Islet of Langerhans (tissue), 1 donor: ENCODE data around the gene PHLDB3.
"Not testable (repeated sequence)": the region's sequence is repeated elsewhere in the genome, so short reads cannot be mapped to it uniquely, and the experiment has no call there.

Source experiments
- FAIRE-seq: peaks from one replicate; lab custom pipeline; 2011; peaks lifted over from hg19 to GRCh38; lab: Jason Lieb, UNC

The PHLDB3 gene

DNA sequence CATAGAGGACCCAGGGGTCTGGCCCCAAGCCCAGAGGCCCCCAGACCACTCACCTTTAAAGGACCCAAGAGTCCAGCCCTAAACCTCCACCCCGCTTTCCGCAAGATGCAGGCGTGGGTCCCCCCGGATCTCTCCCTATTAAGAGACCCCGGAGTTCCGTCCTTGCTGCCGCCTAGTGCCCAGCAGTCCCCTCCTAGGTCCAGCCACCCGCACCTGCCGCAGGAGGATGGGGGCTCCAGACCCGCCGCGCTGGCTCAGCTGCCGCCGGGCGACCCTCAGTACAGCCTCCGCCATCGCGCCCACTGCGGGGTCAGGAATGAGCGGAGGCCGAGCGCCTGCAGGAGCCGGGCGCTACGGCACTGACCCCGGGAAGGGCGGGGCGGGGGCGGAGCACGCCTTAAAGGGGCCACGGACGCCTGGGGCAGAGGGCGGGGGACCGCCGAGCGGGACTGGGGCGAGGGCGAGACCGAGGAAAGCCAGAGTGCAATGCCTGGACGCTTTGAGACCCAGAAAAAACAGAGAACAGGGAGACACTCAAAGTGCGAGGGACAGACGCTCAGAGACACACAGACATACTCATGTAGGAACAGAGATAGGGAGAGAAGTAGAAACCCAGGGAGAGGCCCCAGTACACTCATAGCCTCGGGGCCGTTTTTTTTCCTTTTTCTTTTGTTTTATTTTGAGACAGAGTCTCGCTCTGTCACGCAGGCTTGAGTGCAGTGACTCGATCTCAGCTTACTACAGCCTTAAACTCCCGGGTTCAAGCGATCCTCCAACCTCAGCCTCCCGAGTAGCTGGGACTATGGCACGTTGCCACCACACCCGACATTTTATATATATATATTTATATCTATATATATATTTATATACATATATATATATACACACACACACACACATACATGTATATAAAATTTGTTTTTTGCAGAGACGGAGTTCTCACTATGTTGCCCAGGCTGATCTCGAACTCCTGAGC lies 22.6 kb upstream of the PHLDB3 start, which contains the start of gene ETHE1:
ETHE1 (minus strand) TSS at position 318 of the 976 bp plus-strand sequence; CDS start at position 294, 24 bp downstream.
- FAIRE-seq, result no peak

GRCh38 chr19:43525836-43526771 lies 21.6 kb upstream of the PHLDB3 start:
- FAIRE-seq, result no peak

DNA sequence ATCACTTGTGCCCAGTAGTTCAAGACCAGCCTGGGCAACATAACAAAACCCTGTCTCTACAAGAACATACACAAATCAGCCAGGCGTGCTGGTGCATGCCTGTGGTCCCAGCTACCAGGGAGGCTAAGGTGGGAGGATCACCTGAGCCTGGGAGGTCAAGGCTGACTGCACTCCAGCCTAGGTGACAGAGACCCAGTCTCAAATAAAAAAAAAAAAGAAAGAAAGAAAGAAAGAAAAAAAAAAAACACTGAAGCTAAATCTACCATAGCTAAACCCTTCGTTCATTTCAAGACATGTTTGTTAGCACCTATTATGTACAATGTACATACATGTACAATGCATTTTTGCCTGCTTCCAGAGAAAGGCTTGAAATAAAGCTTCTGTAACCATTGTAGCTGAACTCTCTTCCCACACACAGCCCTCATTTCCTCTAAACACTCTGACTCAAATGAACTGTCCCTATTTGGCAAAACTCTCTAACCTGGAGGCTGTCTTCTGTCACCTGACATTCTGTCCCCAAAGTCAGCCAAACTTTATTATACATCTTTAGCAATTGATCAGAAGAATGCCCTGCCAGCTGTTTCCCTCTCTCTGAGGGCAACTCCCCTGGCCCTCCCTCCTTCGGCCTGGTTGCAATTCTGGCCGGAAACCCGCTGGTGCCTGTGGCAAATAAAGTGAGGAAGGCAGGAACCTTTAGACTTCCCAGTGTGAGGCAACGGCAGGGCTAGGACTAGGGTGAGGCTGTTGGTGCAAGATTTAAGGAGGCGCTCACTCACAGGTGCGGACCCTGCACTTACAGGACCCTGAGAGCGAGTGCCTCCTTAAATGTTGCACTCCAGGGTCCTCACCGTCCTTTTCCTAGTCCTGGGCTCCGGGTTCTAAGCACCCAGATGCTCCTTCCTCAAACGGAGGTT lies 20.6 kb upstream of the PHLDB3 start:
- FAIRE-seq, result no peak

DNA sequence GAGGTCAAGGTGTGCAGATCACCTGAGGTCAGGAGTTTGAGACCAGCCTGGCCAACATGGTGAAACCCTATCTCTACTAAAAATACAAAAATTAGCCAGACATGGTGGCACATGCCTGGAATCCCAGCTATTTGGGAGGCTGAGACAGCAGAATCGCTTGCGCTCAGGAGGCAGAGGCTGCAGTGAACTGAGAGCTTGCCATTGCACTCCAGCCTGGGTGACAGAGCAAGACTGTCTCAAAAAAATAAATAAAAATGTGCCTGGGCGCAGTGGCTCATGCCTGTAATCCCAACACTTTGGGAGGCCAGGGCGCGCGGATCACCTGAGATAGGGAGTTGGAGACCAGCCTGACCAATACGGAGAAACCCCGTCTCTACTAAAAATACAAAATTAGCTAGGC lies 19.1 kb upstream of the PHLDB3 start:
- FAIRE-seq, result not testable (repeated sequence)

DNA sequence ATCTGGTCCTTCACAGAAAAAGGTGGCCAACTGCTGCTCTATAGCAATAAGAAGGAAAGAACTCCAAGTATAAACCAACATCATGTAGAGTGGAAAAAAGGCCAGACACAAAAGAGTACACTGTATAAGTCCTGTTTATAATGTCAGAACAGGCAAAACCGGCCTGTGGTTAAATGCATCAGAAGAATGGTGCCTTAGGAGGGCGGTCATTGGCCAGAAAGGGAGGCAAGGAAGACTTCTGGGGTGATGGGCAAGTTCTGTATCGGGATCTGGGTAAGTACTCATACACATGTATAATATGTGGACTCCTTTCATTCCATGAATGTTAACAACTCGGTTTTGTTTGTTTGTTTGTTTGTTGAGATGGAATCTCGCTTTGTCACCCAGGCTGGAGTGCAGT lies 18.4 kb upstream of the PHLDB3 start:
- FAIRE-seq, result no peak

DNA sequence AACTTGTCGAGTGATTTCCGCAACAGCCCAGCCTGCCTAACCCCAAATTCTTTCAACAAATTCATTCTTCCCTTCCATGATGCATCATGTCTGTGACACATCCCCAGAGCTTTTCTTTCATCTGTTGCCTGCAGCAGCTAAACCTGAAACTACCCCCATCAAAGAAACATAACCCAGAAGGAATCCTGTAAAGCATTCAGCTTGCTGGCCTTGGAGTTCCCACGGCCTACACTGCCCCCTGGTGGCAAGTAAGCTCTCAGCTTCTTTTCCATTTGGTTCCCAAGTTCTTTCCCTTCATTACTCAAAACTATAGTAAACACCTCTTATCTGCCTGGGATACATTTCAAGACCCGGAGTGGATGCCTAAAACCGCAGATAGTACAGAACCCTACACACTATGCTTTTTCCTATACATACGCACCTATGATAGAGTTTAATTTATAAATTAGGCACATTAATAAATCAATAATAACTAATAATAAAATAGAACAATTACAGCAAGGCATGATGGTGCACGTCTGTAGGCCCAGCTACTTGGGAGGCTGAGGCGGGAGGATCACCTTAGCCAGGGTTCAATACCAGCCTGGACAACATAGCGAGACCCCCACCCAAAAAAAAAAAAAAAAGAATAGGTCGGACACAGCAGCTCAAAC lies 15.0 kb upstream of the PHLDB3 start:
- peak; percentile 61 for FAIRE-seq

DNA sequence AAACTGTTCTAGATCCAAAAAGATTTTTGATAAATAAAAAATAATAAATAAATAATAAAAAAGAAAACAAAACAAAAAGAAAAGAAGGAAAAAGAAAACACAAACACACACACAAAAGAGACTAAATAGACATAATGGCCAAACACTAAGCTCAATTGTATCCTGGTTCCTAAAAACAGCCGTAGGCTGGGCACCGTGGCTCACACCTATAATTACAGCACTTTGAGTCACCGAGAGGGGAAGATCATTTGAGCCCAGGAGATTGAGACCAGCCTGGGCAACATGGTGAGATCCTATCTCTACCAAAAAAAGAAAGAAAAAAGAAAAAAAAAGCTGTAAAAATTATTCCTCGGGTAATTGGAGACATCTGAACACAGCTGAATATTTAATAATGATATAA lies 13.5 kb upstream of the PHLDB3 start:
- no peak for FAIRE-seq

- not testable (repeated sequence) for FAIRE-seq
Observed at GRCh38 chr19:43512399-43512798, 7.9 kb upstream of the PHLDB3 start.

GRCh38 chr19:43511324-43511723 lies 6.8 kb upstream of the PHLDB3 start:
- no peak for FAIRE-seq

GRCh38 chr19:43510713-43511112 lies 6.2 kb upstream of the PHLDB3 start:
- FAIRE-seq, result no peak

DNA sequence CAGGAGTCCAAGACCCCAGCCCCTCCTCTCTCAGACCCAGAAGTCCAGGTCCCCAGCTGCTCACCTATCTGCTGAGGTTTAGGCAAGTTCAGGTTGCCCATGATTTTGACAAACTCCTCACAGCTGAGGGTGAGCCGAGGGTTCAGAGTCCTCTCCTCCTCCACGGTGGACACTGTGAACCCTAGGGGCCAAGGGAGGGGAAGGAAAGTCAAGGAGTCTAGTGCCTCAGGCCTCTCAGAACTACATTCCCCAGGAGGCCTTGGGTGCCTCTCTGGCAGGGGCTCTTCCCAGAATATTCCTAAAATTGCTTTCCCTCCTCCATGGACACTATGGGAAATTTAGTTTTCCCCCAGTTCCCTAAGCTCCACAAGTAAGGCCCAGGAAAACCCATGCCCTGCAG lies 3.3 kb upstream of the PHLDB3 start:
- FAIRE-seq, result no peak

- FAIRE-seq, result no peak
Observed at GRCh38 chr19:43506629-43507028, 2.1 kb upstream of the PHLDB3 start.

DNA sequence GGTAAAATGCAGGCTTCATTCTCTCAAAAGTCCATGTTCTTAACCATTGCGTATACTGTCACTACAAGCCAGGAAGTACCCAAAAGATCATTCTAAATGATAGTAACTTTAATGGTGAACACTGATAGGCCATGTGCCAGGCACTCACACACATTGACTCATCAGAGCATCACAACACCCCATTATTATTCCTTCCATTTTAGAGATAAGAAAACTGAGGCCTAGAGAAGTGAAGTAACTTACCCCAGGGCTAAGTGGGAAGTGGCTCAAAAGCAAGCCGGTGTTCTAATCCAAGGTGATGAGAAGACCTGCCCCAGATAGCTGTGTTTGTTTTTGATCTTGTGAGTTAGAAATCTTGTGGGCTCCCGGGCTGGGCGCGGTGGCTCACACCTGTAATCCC lies 1.4 kb upstream of the PHLDB3 start:
- FAIRE-seq, result no peak

GRCh38 chr19:43505186-43505456 lies 575 bp upstream of the PHLDB3 start:
- FAIRE-seq, result no peak

GRCh38 chr19:43503501-43504425 lies 783 bp downstream of the PHLDB3 start:
- FAIRE-seq, result no peak

- FAIRE-seq, result no peak
Observed at GRCh38 chr19:43502419-43502976, 2.0 kb downstream of the PHLDB3 start.

- no peak for FAIRE-seq
Observed at GRCh38 chr19:43501661-43502418, 2.7 kb downstream of the PHLDB3 start.

DNA sequence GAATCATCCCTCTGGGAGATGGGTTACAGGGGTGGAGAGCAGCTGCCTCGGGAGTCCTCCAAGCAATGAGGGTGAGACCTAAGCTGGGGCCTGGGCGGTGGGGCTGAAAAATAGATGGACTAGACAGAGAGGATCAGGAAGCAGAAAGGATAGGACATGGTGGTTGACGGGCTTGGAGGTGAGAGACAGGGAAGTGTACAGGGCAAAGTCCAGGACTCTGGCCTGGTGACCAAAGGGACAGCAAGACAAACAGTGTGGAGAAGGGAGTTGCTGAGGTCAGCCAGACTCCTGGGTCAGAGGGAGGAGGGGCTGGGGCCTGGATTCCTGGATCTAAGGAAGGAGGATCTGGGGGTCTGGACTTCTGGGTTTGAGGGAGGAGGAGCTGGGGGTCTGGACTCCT lies 5.5 kb downstream of the PHLDB3 start:
- peak; percentile 21 for FAIRE-seq

- FAIRE-seq, result no peak
Observed at GRCh38 chr19:43498233-43498842, 6.2 kb downstream of the PHLDB3 start.
